ENCODE data around the gene P3H4.

- no peak for TF ChIP-seq CTCF (IDR thresholded peaks at IDR 0.05)
- TF ChIP-seq POLR2A (IDR thresholded peaks at IDR 0.05): no peak
- TF ChIP-seq POLR2AphosphoS5 (IDR thresholded peaks at IDR 0.05): no peak
Measured at GRCh38 chr17:41792845-41793783, 18.6 kb downstream of the P3H4 start.
